ENCODE data around the gene HLA-B. TPM values are rescaled to one million over a fixed set of nuclear protein-coding genes. Genes with fewer than 3 reads are reported as not detected.

The HLA-B gene
- polyA plus RNA-seq, 1 donor from 2014 or later, result 9.4 TPM

DNA sequence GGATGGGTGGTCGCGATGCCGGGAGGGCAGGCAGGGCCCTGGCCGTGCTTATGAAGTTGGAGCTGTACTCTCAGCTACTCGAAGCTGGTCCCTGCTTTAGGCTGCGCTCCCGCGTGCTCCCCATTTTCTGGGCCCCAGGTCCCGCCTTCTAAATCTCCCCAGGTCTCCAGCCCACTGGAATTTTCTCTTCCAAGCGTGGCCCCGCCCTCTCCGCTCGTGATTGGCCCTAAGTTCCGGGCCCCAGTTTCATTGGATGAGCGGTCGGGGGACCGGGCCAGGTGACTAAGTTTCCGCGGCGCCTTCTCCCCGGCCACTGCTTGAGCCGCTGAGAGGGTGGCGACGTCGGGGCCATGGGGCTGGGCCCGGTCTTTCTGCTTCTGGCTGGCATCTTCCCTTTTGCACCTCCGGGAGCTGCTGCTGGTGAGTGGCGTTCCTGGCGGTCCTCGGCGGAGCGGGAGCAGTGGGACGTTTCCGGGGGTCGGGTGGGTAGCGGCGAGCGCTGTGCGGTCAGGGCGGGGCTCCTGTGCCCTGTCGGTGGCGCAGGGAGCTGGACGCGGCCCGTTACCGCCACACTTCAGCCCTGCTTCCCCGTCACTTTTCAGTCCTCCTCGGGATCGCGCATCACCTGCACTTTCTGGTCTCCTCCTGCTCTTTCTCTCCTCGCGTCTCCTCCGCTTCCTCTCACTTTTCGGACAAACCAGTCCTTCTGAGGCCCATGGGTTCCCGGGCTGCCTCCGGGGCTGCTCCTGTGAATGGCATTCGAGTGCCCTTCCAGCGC lies 46.5 kb upstream of the HLA-B start, which contains the start of gene MICA:
MICA (plus strand) TSS at position 313 of the 778 bp plus-strand sequence; CDS start at position 351, 38 bp downstream.
- H3K9me2 ChIP-seq (ENCODE audit: insufficient read depth, low read length), result no peaks in the 10 kb centered on the region
- H3K27me3 ChIP-seq (ENCODE audit: insufficient read depth, low read depth, low read length), result peaks cover 45% of the 10 kb centered on the region
- TF ChIP-seq, protein P1, sequence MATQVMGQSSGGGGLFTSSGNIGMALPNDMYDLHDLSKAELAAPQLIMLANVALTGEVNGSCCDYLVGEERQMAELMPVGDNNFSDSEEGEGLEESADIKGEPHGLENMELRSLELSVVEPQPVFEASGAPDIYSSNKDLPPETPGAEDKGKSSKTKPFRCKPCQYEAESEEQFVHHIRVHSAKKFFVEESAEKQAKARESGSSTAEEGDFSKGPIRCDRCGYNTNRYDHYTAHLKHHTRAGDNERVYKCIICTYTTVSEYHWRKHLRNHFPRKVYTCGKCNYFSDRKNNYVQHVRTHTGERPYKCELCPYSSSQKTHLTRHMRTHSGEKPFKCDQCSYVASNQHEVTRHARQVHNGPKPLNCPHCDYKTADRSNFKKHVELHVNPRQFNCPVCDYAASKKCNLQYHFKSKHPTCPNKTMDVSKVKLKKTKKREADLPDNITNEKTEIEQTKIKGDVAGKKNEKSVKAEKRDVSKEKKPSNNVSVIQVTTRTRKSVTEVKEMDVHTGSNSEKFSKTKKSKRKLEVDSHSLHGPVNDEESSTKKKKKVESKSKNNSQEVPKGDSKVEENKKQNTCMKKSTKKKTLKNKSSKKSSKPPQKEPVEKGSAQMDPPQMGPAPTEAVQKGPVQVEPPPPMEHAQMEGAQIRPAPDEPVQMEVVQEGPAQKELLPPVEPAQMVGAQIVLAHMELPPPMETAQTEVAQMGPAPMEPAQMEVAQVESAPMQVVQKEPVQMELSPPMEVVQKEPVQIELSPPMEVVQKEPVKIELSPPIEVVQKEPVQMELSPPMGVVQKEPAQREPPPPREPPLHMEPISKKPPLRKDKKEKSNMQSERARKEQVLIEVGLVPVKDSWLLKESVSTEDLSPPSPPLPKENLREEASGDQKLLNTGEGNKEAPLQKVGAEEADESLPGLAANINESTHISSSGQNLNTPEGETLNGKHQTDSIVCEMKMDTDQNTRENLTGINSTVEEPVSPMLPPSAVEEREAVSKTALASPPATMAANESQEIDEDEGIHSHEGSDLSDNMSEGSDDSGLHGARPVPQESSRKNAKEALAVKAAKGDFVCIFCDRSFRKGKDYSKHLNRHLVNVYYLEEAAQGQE (IDR thresholded peaks at IDR 0.05; ENCODE audit: borderline replicate concordance), result no peak
- TF ChIP-seq POLR2AphosphoS5 (IDR thresholded peaks at IDR 0.05) (no peak), RAD21 (conservative IDR thresholded peaks at IDR 0.05) (no peak), EZH2 (IDR thresholded peaks at IDR 0.05; ENCODE audit: borderline replicate concordance, insufficient read depth, low read length, poor library complexity, severe bottlenecking) (no peak), EP300 (conservative IDR thresholded peaks at IDR 0.05; ENCODE audit: poor library complexity, severe bottlenecking) (no peak), TAF1 (IDR thresholded peaks at IDR 0.05; ENCODE audit: low read depth) (no peak), MXI1 (conservative IDR thresholded peaks at IDR 0.05; ENCODE audit: poor library complexity, severe bottlenecking) (no peak), SMC3 (conservative IDR thresholded peaks at IDR 0.05; ENCODE audit: poor library complexity) (no peak)
- TF ChIP-seq, protein P2, sequence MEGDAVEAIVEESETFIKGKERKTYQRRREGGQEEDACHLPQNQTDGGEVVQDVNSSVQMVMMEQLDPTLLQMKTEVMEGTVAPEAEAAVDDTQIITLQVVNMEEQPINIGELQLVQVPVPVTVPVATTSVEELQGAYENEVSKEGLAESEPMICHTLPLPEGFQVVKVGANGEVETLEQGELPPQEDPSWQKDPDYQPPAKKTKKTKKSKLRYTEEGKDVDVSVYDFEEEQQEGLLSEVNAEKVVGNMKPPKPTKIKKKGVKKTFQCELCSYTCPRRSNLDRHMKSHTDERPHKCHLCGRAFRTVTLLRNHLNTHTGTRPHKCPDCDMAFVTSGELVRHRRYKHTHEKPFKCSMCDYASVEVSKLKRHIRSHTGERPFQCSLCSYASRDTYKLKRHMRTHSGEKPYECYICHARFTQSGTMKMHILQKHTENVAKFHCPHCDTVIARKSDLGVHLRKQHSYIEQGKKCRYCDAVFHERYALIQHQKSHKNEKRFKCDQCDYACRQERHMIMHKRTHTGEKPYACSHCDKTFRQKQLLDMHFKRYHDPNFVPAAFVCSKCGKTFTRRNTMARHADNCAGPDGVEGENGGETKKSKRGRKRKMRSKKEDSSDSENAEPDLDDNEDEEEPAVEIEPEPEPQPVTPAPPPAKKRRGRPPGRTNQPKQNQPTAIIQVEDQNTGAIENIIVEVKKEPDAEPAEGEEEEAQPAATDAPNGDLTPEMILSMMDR (IDR thresholded peaks at IDR 0.05; ENCODE audit: poor library complexity, severe bottlenecking), result no peak
- peak within 1 kb of the TSS; percentile 76 for H3K4me3 ChIP-seq (ENCODE audit: low read length)
- H2AFZ ChIP-seq (ENCODE audit: low read depth, low read length), result no peak within 1 kb of the TSS
- no peak within 1 kb of the TSS for H3K27ac ChIP-seq (ENCODE audit: low read length)
- no peaks in the 10 kb centered on the region for H3F3A ChIP-seq (ENCODE audit: insufficient read depth, low read length, poor library complexity, severe bottlenecking)
- no peaks in the 10 kb centered on the region for H4K20me1 ChIP-seq (ENCODE audit: insufficient read depth)
- H3K9me3 ChIP-seq (ENCODE audit: low read length), result no peaks in the 10 kb centered on the region
- H3K4me2 ChIP-seq (ENCODE audit: low read length), result peak within 1 kb of the TSS; percentile 68
- H3K9ac ChIP-seq (ENCODE audit: low read length), result no peak within 1 kb of the TSS
- no peaks in the 10 kb centered on the region for H3K79me2 ChIP-seq (replicated peaks; ENCODE audit: insufficient read depth, low read length)
- H3K36me3 ChIP-seq (ENCODE audit: insufficient read depth, low read length), result no peaks in the 10 kb centered on the region

DNA sequence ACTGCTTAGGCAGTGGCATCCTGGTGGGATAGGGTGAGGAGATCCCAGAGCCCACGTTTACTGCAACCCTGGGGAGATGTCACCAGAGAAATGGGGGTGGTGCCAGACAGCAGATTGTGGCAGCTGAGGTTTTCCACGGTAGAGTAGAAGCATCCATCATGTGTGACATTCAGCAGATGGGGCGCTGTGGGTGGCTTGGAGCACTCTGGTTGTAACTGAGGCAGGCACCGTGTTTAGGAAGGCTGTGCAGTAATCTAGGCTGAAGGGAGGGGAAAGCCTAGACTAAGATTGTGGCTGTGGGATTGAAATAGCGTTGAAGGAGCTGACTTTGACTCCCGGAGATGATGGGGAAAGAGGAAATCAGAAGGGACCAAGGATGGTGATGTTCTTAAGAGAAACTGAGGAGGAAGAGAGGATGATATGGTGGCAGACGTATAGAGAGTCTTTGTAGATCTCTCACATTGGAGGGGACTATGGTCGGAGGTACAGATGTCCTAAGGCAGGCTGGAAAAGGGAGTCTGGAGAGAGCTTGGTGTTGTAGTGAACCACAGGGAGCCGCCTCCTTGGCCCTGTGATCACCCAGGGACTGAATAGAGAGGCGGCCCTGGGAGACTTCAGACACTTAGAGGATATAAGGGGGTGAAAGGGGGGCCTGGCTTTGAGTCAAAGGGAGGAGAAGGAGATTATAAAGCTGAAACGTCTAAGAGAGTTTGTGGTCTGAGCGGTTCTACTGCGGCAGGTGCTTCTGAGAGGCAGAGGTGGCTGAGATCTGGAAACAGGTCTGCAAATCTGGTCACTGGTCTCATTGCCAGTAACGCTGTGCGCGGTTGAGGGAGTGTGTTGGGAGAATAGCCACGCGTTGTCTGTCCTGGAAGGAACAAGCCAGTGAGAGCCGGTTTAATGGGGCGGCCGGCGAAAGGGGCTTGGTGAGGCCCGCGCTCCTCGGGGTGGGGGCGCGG lies 45.6 kb upstream of the HLA-B start:
- no peaks in the 10 kb centered on the region for H3K9me3 ChIP-seq (ENCODE audit: low read length)
- H3F3A ChIP-seq (ENCODE audit: insufficient read depth, low read length, poor library complexity, severe bottlenecking), result no peaks in the 10 kb centered on the region
- H3K4me2 ChIP-seq (ENCODE audit: low read length), result no peak overlapping the region
- no peak overlapping the region for H2AFZ ChIP-seq (ENCODE audit: low read depth, low read length)
- H3K79me2 ChIP-seq (replicated peaks; ENCODE audit: insufficient read depth, low read length), result no peaks in the 10 kb centered on the region
- H3K27ac ChIP-seq (ENCODE audit: low read length), result no peak overlapping the region
- peak overlapping the region; percentile 76 for H3K4me3 ChIP-seq (ENCODE audit: low read length)
- H3K27me3 ChIP-seq (ENCODE audit: insufficient read depth, low read depth, low read length), result peaks cover 45% of the 10 kb centered on the region
- no peaks in the 10 kb centered on the region for H4K20me1 ChIP-seq (ENCODE audit: insufficient read depth)
- H3K9me2 ChIP-seq (ENCODE audit: insufficient read depth, low read length), result no peaks in the 10 kb centered on the region
- H3K36me3 ChIP-seq (ENCODE audit: insufficient read depth, low read length), result no peaks in the 10 kb centered on the region
- no peak overlapping the region for H3K9ac ChIP-seq (ENCODE audit: low read length)
- TF ChIP-seq MXI1 (conservative IDR thresholded peaks at IDR 0.05; ENCODE audit: poor library complexity, severe bottlenecking) (no peak), SMC3 (conservative IDR thresholded peaks at IDR 0.05; ENCODE audit: poor library complexity) (no peak), EP300 (conservative IDR thresholded peaks at IDR 0.05; ENCODE audit: poor library complexity, severe bottlenecking) (no peak), EZH2 (IDR thresholded peaks at IDR 0.05; ENCODE audit: borderline replicate concordance, insufficient read depth, low read length, poor library complexity, severe bottlenecking) (no peak), TAF1 (IDR thresholded peaks at IDR 0.05; ENCODE audit: low read depth) (no peak), POLR2AphosphoS5 (IDR thresholded peaks at IDR 0.05) (no peak), RAD21 (conservative IDR thresholded peaks at IDR 0.05) (no peak)
- TF ChIP-seq, protein P1 (IDR thresholded peaks at IDR 0.05; ENCODE audit: borderline replicate concordance), result no peak
- TF ChIP-seq, protein P2 (IDR thresholded peaks at IDR 0.05; ENCODE audit: poor library complexity, severe bottlenecking), result no peak

All from neural cell (in vitro differentiated cells).